HS-27A (cell line): ENCODE measurements around the gene EMC8.
"Not testable (repeated sequence)": the region's sequence is repeated elsewhere in the genome, so short reads cannot be mapped to it uniquely, and the experiment has no call there.

ENCODE experiments used
- DNase-seq: peaks from one replicate; pipeline ENCODE4 v3.0.0-alpha.2; 2012; ENCODE audit warnings: low read depth, missing footprints

Gene EMC8

GRCh38 chr16:85799497-85800320 lies at the start of gene EMC8, which contains the start of gene COX4I1:
TSS of gene EMC8 (minus strand) at chr16:85799544. CDS start at chr16:85799295, 249 bp downstream.
TSS of gene COX4I1 (plus strand) at chr16:85799695. CDS start at chr16:85801206, 1,511 bp downstream.
- DNase-seq: peak; percentile 76

- DNase-seq: no peak
These were observed 49.6 kb upstream of the EMC8 start for GRCh38 chr16:85848986-85849385.

GRCh38 chr16:85847681-85848601 lies 48.6 kb upstream of the EMC8 start:
- no peak for DNase-seq

GRCh38 chr16:85847036-85847435 lies 47.7 kb upstream of the EMC8 start:
- DNase-seq: no peak

GRCh38 chr16:85846461-85846860 lies 47.1 kb upstream of the EMC8 start:
- DNase-seq: no peak

- no peak for DNase-seq
These were observed 45.9 kb upstream of the EMC8 start for GRCh38 chr16:85845266-85845665.

- DNase-seq: no peak
These were observed 45.4 kb upstream of the EMC8 start for GRCh38 chr16:85844786-85845185.

- no peak for DNase-seq
These were observed 44.8 kb upstream of the EMC8 start for GRCh38 chr16:85844169-85844481.

- no peak for DNase-seq
These were observed 44.3 kb upstream of the EMC8 start for GRCh38 chr16:85843471-85844168.

GRCh38 chr16:85842848-85843247 lies 43.5 kb upstream of the EMC8 start:
- no peak for DNase-seq

- DNase-seq: no peak
These were observed 43.1 kb upstream of the EMC8 start for GRCh38 chr16:85842435-85842834.

- DNase-seq: no peak
These were observed 41.5 kb upstream of the EMC8 start for GRCh38 chr16:85840801-85841200.

GRCh38 chr16:85840395-85840794 lies 41.1 kb upstream of the EMC8 start:
- no peak for DNase-seq

GRCh38 chr16:85839681-85840240 lies 40.4 kb upstream of the EMC8 start:
- DNase-seq: no peak

GRCh38 chr16:85838876-85839585 lies 39.7 kb upstream of the EMC8 start:
- no peak for DNase-seq

- no peak for DNase-seq
These were observed 39.0 kb upstream of the EMC8 start for GRCh38 chr16:85838381-85838780.

- DNase-seq: not testable (repeated sequence)
These were observed 38.3 kb upstream of the EMC8 start for GRCh38 chr16:85837654-85838053.

- DNase-seq: no peak
These were observed 37.6 kb upstream of the EMC8 start for GRCh38 chr16:85836706-85837582.

GRCh38 chr16:85835956-85836705 lies 36.8 kb upstream of the EMC8 start:
- DNase-seq: no peak
